Activated CD4-positive, alpha-beta T cell treated with anti-CD3 and anti-CD28 coated beads, Interleukin-2, amount 50 U/mL, for 16 hours (primary cell): ENCODE data around the gene PCED1B.

ENCODE experiments used
- DNase-seq: peaks from one replicate; pipeline ENCODE4 v3.0.0-alpha.2; 2020

PCED1B gene

GRCh38 chr12:47067771-47068431 lies 11.5 kb upstream of the PCED1B start:
- no peak for DNase-seq

DNA sequence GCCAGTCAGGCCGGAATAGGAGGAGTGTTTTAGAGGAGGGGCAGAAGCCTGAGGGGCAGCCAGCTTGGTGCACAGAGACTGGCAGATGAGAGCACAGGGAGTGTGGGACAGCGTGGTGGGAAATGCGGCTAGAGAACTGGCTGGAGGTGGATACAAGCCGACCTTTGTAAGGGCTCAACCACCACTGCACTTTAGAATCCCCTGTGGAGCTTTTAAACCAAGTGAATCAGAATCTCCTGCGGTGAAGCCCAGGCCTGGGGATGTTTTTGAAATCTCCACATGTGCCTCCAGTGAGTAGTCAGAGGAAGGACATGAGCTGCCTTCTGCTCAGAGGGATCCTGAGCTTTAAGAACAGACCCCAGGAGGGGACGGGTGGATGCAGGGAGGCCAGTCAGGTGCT lies 10.9 kb upstream of the PCED1B start:
- no peak for DNase-seq

DNA sequence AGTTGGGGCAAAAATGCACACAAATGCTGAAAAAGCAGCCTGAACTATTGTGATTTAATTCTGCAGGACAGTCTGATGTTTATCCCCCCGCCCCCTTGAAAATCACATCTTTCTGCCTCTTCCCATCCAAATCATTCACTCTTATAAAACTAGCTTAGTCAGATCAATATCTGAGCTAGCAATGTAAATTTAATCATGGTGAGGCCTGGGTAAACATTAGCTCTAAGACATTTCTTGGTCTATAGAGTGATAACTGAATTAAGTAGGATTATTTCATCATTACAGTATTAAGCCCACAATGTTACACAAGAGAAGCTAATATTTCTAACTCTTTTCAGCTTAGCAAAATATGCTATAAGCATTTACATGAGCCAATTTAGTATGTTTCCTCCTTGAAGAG lies 9.1 kb upstream of the PCED1B start:
- no peak for DNase-seq

GRCh38 chr12:47071241-47071852 lies 8.1 kb upstream of the PCED1B start:
- DNase-seq: peak; percentile 33

DNA sequence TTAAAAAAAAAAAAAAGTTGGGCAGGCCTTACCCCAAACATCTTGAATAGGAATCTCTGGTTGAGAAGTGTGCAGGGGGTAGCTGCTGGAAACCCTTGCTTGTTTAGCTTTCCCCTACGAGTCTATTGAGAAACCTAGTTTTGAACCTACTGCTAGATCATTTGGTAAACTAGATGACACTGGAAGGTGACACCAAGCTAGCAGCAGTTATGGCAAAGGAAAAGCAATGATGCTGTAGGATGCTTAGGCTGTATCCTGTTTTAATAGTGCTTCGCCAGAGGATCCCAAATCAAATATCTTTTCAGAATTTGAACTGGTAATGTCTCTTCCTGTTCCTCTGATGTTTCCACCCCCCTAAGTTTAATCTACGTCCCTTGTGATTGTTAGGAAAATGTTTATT lies 5.5 kb upstream of the PCED1B start:
- DNase-seq: no peak

DNA sequence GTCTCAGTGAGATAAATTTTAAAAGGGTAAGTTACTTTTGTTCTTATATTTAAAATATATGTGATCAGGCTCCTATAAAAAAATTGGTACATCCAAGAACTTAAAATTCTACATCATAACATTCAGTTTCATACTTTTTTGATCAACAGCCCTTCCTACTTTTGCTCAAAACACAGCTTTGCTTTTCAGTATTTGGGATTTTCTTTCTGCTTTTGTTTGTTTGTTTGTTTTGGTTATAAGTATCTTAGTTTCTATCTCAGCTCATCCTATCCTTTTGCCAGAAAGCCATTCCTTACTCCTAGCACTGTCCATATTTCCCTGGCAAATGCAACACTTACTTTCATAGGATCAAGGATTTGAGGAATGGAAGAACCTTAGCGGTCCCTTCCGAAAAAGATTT lies 4.7 kb upstream of the PCED1B start:
- no peak for DNase-seq

GRCh38 chr12:47075192-47076084 lies 4.0 kb upstream of the PCED1B start:
- DNase-seq: no peak

GRCh38 chr12:47077206-47078085 lies 2.0 kb upstream of the PCED1B start:
- DNase-seq: no peak

DNA sequence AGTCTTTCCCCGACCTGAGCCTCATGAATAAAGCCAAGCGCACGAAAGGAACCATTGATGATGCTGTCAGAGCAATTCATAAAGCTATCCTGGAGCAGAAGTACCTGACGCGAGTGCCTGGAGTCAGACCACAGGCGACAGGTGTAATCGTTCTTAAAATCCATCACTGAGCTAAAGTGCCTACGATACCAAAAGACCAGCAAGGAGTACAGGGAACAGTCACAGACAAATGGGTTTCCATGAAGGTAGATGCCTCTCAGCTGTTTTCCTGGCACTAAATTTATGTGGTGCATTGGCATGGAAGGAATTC lies 1.4 kb upstream of the PCED1B start:
- no peak for DNase-seq

DNA sequence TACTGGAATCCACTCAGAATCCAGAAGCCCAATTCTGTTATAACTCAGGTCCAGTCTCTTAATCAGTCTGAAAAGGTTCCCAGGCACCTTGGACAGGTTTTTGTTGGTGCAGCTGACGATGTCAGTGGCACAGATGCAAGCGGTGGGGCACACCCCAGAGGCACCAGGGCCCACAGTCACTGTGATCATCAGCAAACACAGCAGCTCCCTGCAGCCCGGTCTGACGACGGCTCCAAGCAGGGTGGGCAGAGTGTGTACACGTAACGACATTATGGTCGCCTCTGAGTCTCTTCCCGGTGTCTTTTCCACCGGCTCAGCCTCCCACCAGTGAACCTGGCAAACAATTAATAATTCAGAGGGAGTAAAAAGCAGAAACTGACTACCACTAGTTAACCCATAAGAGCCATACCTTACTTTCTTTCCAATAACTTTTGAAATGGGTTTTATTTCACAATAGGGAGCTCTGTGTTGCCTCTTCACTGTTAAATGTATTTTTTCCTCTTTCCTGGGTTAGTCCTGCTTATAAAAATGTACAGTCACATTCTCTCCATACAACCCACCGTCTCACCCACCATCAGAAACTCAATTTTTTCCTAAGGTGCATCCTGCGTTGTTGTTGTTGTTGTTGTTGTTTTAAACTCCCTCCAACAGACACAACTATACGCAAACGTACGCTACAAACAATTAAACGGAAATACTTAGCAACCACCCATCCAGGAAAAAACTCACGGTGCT lies 521 bp upstream of the PCED1B start:
- DNase-seq: peak; percentile 33

GRCh38 chr12:47079981-47080724 lies 732 bp downstream of the PCED1B start:
- DNase-seq: peak; percentile 25

DNA sequence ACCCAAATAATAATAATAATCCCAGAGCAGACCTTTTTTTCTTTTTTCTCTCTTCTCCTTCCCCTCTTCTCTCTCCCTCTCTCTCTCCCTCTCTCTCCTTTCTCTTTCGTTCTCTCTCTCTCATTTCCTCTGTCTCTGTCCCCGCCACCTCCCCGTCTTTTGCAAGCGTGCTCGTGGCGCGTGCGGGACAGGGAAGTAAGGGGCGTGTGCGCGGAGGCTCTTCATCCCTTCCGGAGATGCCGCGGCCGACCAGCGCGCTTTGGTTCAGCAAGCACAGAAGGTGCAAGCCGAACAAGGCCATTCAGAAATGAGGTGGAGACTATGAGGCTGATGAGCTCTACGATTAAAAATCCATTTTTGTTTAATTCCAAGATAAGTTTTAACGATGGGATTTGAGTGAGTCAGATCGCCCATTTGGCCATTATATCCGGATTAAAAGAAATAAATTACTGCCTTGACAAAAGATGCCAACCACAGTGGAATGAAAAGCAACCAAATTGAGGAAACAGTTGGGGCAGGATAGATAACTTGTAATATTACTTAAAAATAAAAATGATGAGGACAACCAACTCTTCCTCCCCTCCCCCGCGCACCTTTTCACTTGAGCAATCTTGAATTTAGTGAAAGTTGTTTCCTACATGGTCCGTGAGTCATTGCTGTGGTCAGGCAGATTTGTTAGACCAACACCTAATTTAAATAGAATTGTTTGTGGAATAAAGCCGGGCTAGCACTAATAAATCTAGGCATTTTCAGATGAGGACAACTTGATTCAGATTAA lies 1.5 kb downstream of the PCED1B start:
- DNase-seq: peak; percentile 69

DNA sequence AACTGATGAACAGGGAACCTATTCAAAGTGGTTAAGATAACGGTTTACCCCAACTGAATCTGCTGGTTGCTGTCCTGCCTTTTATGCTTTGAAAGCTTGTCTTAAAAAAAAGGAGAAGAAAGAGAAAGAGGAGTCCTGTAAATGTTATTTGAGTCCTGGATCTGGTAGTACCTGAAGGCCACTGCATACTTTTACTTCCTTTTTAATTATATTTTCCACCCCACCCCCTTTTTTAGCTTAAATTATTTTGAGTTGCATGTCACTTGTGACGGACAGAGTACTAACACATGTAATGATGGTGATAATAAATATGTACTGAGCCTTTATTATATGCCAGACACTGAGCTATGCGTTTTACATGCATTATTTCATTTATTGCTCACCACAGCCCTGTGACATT lies 2.9 kb downstream of the PCED1B start:
- DNase-seq: no peak

DNA sequence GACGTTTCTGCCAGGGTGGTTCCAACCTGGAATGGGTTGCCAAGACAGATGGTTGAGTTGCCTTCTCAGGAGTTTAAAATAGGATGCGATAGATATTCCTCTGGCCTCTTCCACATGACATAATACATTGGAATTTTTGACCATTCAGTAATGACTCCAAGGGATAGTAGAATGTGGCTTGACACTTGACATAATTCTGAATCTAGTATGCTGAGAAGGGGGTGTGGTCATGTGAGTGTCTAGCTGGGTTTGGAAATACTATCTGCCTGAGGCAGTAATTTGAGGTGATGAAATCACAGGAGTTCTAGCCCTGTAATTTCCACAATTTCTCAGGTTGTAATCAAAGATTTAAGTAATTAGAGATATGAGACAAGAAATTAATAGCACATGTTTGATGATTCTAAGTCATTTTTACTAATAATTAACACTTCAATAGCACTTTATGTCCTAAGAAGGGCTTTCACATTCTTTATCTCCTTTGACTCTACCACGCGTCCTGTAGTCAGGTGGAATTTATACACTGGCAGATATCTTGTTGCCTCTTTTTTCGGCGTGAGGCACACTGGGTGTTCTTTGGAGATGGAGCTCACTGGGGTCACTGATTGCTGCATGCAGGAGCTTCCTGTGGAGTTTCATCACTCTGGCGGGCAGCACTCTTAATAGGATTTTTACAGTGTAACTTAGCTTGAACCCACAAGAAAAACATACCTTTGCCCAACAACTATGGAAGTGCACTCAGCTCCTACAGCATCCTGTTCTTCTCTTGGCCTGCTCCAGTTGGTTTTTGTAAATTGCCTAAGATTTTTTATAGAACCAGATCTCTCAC lies 3.6 kb downstream of the PCED1B start:
- DNase-seq: no peak

DNA sequence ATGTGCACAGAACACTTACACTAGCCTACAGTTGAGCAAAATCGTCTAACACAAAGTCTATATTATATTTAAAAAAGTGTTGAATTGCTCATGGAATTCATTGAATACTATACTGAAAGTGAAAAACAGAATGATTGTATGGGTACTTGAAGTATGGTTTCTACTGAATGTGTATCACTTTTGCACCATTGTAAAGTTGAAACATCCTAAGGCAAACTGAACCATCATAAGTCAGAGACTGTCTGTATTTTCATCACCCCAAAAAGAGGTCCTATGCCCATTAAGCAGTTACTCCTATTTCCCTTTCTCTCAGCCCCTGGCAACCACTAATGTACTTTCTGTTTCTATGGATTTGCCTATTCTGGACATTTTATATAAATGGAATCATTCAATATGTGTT lies 4.8 kb downstream of the PCED1B start:
- DNase-seq: no peak

DNA sequence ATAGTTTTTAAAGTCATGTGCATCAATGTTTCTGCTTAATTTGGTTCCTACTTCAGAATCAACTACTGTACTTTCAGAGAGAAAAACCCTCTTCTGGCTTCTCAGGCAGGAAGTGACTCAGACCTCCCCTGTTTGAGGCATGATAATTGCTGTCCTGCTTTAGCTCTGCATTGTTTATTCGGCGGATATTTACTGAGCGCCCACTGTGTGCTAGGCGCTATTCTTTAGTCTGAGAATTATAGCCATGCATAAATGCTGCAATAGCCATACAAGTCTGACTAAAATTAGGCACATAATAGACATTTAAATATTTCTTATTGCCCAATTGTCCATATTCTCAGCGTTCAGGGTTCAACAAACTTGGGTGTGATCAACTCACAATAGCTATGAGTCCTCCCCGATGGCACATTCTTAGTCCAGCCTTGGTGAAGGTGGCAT lies 6.4 kb downstream of the PCED1B start:
- DNase-seq: peak; percentile 77

DNA sequence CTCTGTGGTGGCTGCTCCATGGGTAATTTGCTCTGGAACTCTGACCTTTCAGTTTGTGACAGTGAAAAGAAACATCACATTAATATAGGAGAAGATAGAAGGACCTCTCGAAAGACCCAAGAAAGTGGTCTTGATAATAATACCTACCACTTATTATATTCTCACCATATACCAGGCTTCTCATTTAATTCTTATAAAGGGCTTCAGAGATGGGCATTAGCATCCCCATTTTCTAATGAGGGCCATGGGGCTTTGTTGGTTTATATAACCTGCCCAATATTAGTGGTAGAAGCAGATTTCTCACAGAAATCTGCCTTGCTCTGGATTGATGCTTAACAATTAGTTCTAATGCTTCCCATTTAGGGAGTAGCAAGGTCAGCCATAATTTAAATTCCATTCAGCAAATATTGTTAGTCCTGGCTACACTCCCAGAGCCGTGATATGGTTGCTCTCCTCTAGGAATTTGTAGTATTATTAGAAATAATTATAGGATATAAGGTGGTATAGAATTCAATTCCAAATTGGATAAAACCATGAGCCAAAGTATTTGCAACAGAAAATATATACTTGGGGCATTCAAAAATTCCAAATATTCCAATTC lies 7.8 kb downstream of the PCED1B start:
- no peak for DNase-seq

DNA sequence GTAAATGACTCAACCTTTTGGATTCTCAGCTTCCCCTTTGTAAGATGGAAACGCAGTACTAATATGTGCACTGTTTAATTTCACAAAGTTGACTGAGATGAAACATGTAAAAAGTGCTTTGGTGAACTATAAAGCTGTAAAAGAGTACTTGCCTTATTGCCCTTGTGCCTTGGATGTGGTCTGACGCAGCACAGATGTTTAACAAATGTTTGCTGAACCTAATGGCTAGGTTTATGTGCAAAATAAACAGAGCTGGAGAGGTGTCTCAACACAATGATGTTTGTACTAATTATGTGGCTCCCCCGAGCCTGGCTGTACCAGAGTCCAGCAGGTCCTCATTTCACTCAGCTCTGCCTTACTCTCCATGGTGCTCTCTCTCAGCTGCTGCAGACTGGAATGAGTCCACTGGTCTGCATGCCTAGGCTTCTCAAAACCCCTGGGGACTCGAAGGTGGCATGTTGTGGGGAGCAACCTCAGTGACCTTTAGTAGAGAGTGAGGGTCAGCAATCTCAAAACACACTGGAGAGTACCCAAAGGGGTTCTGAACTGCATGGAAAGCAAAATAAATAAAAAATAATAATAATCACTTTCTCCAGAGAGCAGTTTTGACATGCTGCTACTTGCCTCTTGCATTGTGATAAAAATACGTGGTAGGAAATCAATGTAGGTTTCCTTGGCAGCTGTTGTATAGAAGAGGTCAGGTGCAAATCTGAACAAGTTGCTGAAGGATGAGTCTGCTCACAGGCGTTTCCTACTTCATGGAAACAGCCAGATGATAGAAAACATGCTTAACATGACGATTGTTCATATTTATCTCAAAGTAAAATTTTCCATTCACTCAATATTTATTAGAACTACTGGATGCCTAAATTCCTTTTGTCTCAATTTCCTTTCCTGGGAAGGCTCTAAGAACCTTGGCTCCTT lies 8.9 kb downstream of the PCED1B start:
- no peak for DNase-seq
